ENCODE results near the gene MYOM3. TPM values are rescaled to one million over a fixed set of nuclear protein-coding genes. Genes with fewer than 3 reads are reported as not detected.

The MYOM3 gene
- total RNA-seq, 1 experiment from 2014 or later, result 0.05 TPM

- H3K36me3 ChIP-seq (ENCODE audit: control insufficient read depth, insufficient read depth, low read length), result no peaks in the 10 kb centered on the region
- peak; percentile 14; the same call in 1 of the 2 replicates for ATAC-seq
- H3K4me1 ChIP-seq (ENCODE audit: control insufficient read depth, insufficient read depth, low read length), result no peaks in the 10 kb centered on the region
- no peak overlapping the region for H3K27ac ChIP-seq (ENCODE audit: low read length)
- H3K27me3 ChIP-seq (ENCODE audit: control insufficient read depth, insufficient read depth, low read length), result no peaks in the 10 kb centered on the region
- in situ Hi-C loops (cut with HindIII; ENCODE audit: low pct_unique_long_range_greater_than_20kb, low sequenced_read_pairs), result no loop called here
- intact Hi-C loops (cut with micrococcal nuclease; ENCODE audit: unreplicated experiment), result no loop called here
- ChIA-PET CTCF (no interaction called here), POLR2A (no interaction called here)
- H3K4me3 ChIP-seq (ENCODE audit: low read depth in 2 of 2, low read length in 2 of 2), result no peak overlapping the region
- DNase-seq (ENCODE audit: low read depth, low spot score), result no peak
- no peaks in the 10 kb centered on the region for H3K9me3 ChIP-seq (ENCODE audit: control insufficient read depth, insufficient read depth, low read depth, low read length)
- BruUV-seq (replicated peaks), result no TSS peak
- no peak for TF ChIP-seq POLR2AphosphoS5 (IDR thresholded peaks at IDR 0.05; ENCODE audit: low read depth, low read length)
- no peak for TF ChIP-seq REST (IDR thresholded peaks at IDR 0.05; ENCODE audit: insufficient read depth in 1 of 2, low read depth in 2 of 2, low read length in 1 of 2)
- TF ChIP-seq TCF7L2 (IDR thresholded peaks at IDR 0.05; ENCODE audit: low read depth, low read length), result no peak
- TF ChIP-seq CTCF (IDR thresholded peaks at IDR 0.05), result no peak
Measured at GRCh38 chr1:24093732-24094131, 18.2 kb downstream of the MYOM3 start.

- POLR2A ChIA-PET, result interaction anchor here (0.6 kb wide), 1 partner anchor 1977 kb away, joined by 3 read pairs; no protein-coding TSS in a partner anchor
- no TSS peak for BruUV-seq (replicated peaks)
- H3K4me1 ChIP-seq (ENCODE audit: control insufficient read depth, insufficient read depth, low read length), result no peaks in the 10 kb centered on the region
- CTCF ChIA-PET, result interaction anchor here (0.6 kb wide), 1 partner anchor 192 kb away, joined by 6 read pairs; no protein-coding TSS in a partner anchor
- H3K36me3 ChIP-seq (ENCODE audit: control insufficient read depth, insufficient read depth, low read length), result no peaks in the 10 kb centered on the region
- H3K4me3 ChIP-seq (ENCODE audit: low read depth in 2 of 2, low read length in 2 of 2), result no peak overlapping the region
- DNase-seq (ENCODE audit: low read depth, low spot score), result no peak
- no peaks in the 10 kb centered on the region for H3K27me3 ChIP-seq (ENCODE audit: control insufficient read depth, insufficient read depth, low read length)
- no peak for ATAC-seq
- no peaks in the 10 kb centered on the region for H3K9me3 ChIP-seq (ENCODE audit: control insufficient read depth, insufficient read depth, low read depth, low read length)
- intact Hi-C loops (cut with micrococcal nuclease; ENCODE audit: unreplicated experiment) (no loop called here), in situ Hi-C loops (cut with HindIII; ENCODE audit: low pct_unique_long_range_greater_than_20kb, low sequenced_read_pairs) (no loop called here)
- no peak for TF ChIP-seq TCF7L2 (IDR thresholded peaks at IDR 0.05; ENCODE audit: low read depth, low read length)
- TF ChIP-seq CTCF (IDR thresholded peaks at IDR 0.05), result no peak
- no peak for TF ChIP-seq SIN3A (IDR thresholded peaks at IDR 0.05; ENCODE audit: borderline replicate concordance, insufficient read depth, low read depth, low read length)
- no peak overlapping the region for H3K27ac ChIP-seq (ENCODE audit: low read length)
Measured at GRCh38 chr1:24092979-24093378, 19.0 kb downstream of the MYOM3 start.
